Activated gamma-delta T cell treated with anti-CD3 and anti-CD28 coated beads, Interleukin-2, amount 50 U/mL, for 16 hours (primary cell): ENCODE results near the gene HSD17B4.
A peak's percentile ranks its signal among the peaks of the same experiment; 100 is the strongest.
"Not testable (repeated sequence)": the region's sequence is repeated elsewhere in the genome, so short reads cannot be mapped to it uniquely, and the experiment has no call there.

Source experiments
- DNase-seq: peaks from one replicate; pipeline ENCODE4 v3.0.0-alpha.2; 2020; ENCODE audit warnings: low read depth

HSD17B4 gene, protein sequence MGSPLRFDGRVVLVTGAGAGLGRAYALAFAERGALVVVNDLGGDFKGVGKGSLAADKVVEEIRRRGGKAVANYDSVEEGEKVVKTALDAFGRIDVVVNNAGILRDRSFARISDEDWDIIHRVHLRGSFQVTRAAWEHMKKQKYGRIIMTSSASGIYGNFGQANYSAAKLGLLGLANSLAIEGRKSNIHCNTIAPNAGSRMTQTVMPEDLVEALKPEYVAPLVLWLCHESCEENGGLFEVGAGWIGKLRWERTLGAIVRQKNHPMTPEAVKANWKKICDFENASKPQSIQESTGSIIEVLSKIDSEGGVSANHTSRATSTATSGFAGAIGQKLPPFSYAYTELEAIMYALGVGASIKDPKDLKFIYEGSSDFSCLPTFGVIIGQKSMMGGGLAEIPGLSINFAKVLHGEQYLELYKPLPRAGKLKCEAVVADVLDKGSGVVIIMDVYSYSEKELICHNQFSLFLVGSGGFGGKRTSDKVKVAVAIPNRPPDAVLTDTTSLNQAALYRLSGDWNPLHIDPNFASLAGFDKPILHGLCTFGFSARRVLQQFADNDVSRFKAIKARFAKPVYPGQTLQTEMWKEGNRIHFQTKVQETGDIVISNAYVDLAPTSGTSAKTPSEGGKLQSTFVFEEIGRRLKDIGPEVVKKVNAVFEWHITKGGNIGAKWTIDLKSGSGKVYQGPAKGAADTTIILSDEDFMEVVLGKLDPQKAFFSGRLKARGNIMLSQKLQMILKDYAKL

DNA sequence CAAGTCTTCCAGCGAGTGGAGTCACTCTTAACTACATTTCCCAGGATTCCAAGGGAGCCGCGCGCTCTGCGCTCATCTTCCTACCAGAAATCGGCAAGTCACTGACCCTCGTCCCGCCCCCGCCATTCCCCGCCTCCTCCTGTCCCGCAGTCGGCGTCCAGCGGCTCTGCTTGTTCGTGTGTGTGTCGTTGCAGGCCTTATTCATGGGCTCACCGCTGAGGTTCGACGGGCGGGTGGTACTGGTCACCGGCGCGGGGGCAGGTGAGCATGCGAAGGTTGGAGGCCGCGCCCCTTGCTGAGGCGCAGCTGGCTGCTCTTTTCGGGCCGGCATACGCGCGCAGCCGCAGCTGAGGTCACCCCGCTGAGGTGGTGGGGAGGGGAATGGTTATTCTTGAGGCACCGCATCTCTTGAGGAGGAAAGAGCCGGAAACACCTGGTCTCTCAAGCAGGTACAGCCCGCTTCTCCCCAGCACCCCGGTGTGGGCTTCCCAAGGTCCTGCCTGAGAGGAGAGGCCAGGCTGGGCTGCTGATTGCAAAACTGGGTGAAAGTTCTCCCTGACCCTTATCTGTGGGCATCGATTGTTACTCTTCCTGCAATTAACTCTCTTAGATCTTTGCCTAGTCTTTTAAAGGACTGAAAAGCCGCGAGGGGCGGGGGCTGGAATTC lies at the start of gene HSD17B4:
HSD17B4 (plus strand) TSS at position 125 of the 667 bp plus-strand sequence; CDS start at position 204, 79 bp downstream.
- peak; percentile 63 for DNase-seq

DNA sequence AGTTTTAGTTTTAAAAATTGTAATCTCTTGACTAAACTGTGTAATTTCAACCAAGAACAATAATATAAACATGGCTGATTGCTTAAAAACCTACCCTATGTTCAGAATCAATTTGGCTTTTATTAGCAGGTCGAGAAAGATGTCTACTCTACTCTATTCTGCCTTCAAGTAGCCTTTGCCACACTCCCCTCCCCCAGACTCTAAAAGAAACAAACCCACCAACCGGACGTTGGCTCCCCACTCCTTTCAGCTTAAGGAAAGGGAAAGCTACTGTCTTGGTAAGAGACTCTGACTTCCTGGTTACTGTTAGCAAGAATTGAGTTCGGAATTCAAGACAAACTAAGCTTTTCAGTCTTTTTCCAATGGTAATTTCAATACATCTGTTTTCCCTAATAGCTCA lies 49.7 kb upstream of the HSD17B4 start:
- DNase-seq: no peak

DNA sequence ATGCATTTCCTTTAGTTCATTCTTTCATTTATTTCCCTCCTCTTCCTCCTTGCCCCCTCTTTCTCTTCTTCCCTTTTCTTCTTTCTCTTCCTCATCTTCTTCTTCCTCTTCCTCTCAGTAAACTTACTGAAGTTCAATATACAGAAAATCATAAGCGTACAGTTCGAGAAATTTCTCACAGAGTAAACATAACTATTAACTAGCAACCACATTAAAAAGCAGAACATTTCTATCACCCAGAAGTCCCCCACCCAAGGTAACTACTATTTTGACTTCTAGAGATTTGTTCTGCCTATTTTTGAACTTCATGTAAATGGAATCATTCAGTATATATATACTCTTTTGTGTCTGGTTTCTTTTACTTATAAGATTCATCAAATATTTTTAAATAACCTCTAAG lies 48.3 kb upstream of the HSD17B4 start:
- no peak for DNase-seq

DNA sequence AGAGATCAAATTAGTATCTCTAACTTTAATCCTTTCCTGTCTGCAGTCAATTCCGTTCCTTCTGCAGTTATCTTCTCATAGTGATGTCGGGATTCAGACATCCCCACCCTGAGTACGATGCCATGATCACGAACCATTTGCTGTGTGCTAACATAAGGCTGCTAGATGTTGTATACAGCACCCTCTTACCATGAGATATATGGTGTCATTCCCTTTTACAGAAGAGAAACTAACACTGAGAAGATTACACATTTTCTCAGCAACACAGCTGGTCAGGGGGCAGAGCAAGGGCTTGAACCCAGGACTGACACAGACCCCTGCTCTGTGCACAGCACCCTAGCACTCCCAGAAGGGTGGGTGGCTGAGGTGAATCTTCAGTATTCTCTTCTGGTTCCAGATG lies 46.9 kb upstream of the HSD17B4 start:
- DNase-seq: no peak

DNA sequence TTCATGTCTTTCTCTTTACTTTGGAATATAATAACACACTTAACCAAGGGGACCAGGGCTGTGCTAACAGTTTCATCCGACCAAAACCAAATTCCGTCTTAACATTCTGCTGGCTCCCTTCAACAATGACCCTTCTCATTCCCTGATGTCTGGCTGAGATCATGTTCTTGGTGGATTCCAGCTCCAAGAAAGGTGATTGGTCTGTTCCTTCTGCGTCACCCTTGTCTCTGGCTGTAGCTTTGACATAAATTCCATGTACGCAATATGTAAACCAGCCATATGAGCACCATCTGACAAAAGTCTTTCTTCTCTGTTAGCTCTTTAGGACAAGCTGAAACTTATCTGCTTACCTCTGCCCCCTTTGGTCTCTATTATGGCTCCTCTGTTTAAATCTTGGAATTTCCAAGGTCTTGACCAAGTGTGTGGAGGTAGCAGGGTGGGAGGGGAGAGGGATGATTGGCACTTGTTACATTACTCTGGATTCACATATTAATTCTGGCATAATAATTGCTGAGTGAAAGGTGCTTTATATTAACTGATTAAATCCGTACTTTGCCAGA lies 45.7 kb upstream of the HSD17B4 start:
- no peak for DNase-seq

DNA sequence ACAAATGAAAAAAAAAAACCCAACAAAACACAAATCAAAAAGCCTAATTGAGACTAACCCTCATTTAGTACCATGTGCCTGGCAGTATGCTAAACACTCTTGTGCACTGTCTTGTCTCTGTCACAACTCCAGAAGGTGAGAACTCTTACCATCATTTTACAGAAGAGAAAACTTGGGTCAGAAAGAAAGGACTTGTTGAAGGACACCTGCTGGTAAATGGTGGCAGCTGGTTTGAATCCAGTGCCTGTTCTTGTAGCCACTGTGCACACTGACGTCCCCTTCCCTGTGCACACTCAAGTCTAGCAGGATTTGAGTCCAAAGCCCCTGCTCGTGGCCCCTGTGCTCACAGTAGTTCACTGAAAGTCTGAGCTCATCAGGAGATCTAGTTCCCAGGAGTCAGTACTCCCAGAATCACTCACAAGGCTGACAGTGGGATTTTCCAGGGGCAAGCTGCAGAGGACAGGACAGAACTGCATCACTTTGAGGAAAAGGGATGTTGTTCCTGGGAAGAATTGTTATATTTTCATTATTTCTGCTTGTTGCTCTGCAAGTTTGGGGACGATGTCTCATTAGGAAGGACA lies 43.0 kb upstream of the HSD17B4 start:
- DNase-seq: no peak

DNA sequence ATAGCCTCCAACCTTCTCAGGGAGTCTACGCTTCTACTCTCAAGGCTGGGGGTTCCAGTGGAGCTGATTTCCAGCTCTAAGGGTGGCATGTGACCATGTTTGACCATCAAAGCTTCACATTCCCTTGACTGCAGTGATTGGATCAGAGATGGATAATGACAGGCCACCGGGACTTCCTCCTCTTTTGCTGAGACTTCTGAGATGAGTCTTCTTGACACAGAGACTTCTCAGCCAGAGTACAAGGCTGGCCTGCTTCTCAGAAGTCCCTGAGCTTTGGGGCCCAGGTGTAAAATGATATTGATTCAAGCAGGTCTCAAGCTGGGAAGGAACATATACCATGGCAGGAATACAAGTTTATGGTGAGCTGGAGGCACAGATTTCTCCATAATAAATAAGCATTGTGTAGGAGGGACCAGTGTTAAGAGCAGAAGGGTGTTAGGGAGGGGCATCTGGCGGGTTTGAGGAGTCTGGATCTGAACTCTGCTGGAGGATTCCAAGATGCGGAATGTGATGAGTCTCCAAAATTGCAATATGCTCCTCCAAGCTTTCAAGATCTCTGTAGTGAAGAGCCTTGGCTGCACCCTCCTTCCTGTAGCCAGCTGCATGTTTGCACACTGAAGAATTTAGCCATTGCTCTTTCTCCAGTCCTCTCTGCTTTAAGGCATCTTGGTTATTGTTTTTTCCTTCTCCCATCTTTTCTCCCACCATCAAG lies 41.7 kb upstream of the HSD17B4 start:
- DNase-seq: no peak

DNA sequence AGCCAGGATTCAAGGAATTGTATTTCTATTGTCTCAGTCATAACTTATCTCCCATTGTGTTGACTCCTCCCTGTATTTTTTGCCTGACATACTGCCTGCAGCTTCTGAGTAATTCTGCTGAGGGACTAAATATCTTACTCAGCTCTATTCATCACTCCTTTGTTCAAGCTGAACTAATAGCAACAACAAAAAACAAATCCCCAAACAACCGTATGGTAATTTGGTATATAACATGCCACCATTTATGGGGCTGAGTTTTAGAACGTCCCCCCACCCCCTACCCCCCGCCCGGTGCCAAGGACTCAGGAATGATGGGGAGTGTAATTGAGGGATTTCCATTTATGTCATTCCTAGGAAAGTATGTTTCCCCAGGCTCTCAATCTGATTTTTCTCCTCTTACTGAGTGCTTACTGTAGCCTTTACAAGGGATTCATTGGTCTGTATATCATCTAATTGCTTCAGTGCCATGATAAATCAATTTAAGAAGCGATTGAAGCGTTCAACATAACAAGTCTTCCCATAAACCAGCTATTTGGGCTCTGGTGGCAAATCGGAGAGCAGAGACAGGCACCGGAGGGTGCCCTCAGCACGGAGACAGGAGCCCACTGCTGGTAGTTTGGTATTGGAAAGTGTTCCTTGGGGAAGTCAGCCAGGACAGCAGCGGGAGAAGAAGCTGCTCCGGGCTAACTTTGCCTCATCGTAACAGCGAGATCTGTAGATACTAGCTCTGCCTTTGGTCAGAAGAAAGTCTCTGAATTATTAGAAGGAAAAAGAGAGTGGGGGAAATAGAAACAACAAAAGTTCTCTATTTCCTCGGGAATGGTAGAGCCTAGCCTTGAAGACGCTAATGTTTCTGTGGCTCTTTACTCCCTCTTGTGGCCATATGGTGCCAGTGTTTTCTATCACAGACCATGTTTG lies 40.7 kb upstream of the HSD17B4 start:
- peak; percentile 24 for DNase-seq

DNA sequence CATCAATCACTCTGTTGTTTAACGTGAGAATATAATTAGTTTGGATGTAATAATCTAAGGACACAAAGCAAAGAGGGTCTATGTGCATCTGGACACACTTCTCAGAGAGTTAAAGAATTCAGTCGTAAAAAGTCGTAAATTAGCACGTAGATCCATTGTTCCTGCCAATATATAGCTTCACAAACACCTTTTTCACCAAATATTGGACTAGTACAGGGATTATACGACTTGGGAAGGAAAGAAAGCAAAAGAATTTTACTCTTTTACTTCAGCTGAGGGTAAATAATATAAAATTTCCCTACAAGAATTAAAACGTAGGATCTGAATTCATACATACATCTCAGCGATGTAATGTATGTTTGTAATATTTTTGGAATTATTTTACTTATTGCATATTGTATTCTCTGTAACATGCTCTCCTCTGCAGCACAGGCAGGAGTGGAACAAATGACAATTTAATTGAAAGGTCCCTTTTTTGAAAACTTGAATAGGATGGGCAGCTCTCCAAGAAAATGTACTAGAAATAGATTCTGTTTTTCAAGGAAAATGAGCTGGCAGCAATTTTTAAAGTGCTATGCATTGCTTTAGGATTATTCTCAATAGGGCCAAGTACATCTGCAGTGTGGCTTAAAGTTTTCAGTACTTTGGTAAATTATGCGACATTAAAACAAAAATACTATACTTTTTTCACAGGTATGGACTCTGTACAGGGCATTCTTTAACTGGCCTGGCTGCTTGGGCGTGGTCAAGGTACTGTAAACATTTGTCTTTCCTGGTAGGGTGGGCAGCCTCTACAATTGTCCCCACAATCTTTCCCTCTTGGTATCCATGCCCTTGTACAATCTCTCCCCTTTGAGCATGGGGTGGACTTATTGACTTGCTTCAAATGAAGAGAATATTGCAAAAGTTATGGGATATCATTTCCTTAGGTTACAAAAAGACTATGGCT lies 39.7 kb upstream of the HSD17B4 start:
- DNase-seq: no peak

DNA sequence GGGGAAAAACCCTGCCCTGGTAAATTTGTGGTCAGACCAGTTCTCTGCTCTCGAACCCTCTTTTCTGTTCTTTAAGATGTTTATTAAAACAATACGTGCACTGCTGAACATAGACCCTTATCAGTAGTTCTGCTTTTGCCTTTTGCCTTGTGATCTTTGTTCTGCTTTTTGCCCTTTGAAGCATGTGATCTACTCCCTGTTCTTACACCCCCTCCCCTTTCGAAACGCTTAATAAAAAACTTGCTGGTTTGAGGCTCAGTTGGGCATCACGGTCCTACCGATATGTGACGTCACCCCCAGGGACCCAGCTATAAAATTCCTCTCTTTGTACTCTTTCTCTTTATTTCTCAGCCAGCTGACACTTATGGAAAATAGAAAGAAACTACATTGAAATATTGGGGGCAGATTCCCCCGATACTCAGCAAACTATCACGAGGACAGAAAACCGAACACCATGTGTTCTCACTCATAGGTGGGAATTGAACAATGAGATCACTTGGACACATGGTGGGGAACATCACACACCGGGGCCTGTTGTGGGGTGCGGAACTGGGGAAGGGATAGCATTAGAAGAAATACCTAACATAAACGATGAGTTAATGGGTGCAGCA lies 38.1 kb upstream of the HSD17B4 start:
- not testable (repeated sequence) for DNase-seq

DNA sequence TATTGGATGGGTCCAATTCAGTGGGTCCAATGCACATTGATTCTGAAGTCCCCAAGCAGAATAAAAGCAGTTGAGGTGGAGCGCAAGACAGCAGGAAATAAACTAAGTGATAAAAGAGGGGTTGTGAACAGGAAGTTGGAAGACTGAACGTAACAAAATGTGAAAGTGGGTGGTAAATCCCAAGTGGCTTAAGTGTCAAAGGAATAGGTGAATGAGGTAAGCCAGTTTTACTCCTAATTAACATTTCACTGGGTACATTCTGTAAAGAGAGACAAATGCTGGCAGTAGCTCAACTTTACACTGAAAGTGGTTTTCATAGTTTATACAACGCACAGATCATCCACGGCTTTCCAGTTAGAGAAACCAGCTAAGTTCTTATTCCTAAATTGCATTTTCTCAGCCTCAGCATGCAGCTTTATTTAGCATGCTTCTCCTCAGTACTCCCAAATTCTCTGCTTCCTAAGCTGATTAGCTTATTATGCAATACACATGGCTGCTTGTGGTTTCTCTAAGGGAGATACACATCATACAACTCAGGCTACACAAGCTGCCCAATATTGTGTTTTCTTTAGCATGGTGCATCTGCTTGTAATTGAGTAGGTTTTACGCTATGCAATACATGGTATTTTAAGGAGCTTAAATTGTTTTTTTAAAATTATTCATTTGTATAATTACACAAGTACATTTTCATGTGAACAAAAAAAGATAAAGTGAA lies 34.2 kb upstream of the HSD17B4 start:
- DNase-seq: no peak

DNA sequence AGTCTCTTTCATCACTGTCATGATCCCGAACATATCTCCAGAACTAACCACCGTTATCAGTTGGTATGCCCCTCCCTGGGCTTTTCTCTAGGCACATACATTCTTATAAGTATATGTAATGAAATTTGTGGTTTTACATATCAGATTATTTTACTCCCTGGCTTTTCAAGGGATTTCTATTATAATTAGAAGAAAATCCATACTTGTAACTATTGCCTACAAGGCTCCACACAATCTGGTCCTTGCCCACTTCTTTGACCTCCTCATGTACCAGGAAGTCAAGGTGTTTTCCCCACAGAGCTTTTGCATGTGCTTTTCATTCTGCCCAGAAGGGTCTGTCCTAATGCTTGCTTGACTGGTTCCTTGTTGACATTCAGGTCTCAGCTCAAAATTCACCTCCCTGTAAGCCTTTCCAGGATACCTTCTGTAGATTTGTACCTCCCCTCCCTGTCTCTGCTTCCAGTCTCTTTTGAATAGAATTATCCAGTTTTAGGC lies 33.6 kb upstream of the HSD17B4 start:
- no peak for DNase-seq

DNA sequence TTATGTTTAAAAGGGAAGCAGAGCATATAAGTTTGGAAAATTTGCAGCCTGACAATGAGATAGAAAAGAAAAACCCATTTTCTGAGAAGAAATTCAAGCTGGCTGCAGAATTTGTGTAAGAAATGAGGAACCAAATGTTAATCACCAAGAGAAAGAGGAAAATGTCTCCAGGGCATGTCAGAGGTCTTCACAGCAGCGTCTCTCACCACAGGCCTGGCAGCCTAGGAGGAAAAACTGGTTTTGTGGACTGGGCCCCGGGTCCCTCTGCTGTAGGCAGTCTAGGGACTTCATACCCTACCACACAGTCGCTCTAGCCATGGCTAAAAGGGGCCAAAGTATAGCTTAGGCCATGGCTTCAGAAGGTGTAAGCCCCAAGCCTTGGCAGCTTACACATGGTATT lies 32.1 kb upstream of the HSD17B4 start:
- no peak for DNase-seq

DNA sequence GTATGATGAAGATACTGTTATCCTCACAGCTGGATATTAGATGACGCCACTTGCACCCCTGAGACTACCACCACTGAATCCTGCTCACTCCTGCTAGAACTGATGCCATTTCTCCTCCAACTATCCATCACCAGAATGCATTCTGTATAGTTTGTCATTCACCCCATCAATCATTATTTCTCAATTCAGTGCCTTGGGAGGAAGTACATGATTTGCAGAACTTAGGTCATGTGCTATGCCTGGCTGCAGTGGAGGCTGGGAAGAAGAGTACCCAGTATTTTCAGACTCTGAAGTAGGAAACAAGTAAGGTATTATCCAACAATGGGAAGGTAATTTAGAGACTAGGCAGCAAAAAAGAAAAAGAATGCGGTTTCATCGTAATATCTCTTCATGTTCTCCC lies 26.2 kb upstream of the HSD17B4 start:
- DNase-seq: no peak

DNA sequence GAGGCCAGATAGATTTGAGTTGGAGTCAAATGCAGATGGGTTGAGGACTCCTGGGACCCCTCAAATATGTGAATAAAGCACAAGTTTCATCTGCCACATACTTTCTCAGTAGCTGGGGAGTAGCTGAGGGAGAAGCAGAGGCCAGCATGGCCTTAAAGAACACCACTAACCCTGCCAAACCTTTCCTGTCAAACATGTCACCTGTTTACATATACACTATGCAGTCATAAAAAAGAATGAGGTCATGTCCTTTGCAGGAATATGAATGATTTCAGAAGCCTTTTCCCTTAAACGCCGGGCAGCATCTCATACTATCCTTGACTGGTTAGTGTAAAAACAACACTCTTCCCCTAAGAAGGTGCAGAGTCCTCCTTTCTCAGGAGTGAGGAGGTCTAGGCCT lies 25.2 kb upstream of the HSD17B4 start:
- DNase-seq: no peak

DNA sequence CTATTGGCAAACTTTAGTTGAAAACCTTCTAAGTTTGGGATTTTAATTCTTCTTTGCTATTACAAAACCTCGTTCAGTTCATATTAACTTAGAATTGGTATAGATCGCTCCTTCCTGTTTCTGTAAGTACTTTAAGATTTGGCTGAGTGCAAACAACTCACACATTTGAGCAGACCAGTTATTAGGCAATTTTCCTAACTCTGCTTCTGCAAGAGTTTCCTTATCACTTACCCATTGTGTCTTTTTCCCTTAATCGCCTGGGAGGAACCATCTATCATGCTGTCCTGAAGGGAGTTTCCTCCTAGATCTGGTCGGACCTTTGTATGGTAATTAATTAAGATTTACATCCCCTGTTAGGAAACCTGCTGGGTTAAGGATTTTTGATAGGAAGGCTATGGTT lies 24.7 kb upstream of the HSD17B4 start:
- DNase-seq: not testable (repeated sequence)

DNA sequence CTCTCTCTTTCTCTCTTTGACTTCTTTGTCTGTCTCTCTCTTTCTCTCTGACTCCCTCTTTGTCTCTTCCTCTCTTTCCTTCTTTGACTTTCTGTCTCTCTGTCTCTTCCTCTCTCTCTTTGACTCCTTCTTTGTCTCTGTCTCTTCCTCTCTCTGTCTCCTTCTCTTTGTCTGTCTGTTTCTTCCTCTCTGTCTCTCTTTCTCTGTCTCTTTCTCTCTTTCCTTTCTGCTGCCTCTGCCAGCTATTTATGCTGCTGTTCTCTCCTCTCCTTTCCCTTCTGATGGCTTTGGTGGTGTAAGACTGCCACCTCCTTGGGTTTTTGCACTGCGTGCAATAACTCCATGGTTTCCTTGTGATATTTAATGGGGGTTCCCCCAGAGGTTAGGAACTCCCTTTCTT lies 24.1 kb upstream of the HSD17B4 start:
- DNase-seq: not testable (repeated sequence)

DNA sequence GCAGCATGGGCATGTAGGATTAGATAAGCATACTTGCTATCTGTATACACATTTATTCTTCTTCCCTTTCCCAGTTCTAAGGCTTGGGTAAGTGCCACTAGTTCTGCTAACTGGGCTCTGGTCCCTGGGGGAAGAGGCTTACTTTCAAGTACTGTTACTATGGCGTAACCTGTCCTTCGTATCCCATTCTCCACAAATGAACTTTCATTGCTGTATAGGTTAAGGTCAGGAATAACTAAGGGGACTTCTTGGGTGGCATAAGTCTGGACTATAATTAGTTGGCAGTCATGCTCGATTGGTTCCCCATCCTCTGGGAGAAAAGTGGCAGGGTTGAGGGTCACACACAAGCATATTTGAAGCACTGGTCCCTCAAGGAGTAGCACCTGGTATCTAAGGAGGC lies 23.7 kb upstream of the HSD17B4 start:
- DNase-seq: not testable (repeated sequence)
